Endometrial microvascular endothelial cells (primary cell): ENCODE measurements around the gene PTRH2. TPM values are rescaled to one million over a fixed set of nuclear protein-coding genes. Genes with fewer than 3 reads are reported as not detected.
"Not testable (repeated sequence)": the region's sequence is repeated elsewhere in the genome, so short reads cannot be mapped to it uniquely, and the experiment has no call there.

Source experiments
- in situ Hi-C: cut with HindIII; loops from 2 replicates; pipeline ENCODE4 v1.10.0; 2017; ENCODE audit warnings: low sequenced_read_pairs, low pct_unique_long_range_greater_than_20kb; ENCODE audit errors: inconsistent ontology term
- total RNA-seq: library from RNA; depleted of rRNA; stranded (reverse); fragments of >200 nt; gene quantifications from one replicate; pipeline ENCODE4 v1.2.3, GENCODE V29; 2015; ENCODE audit errors: inconsistent ontology term

The PTRH2 gene
- total RNA-seq: 47.3 TPM

DNA sequence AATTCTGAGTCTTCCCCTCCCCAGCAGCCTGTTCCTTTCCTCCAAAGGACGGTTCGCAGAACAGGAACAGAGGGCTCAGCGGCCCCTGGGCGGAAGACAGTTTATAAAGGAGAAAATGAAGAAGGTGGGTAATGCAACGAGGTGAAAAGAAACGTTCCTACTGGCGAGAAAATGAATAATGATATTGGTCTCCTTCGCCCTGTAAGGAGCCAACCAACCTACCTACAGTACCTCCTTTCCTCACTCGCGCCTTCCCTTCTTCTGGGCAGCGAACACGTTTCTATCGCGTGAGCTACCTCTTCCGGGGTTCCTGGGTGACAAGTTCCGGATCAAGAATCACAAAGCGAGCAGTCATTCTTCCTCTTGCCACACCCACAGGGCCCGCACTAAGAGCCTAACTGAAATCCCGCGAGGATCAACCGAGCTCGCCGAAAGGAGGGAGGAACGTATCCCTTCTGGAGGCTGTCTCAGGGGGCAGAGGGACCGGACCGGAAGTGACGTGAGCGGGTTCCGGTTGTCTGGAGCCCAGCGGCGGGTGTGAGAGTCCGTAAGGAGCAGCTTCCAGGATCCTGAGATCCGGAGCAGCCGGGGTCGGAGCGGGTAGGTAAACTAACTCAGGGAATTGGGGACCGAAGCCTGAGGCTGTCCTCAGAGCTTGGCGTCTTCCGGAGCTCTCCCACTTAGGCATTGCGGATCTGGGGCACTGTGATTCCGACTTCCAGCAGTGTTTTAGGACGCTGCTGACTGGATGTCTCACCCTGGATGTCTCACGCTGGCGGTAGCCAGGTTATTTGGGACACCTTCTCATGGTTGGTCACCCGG, at the start of gene PTRH2, which contains the start of gene VMP1:
Gene PTRH2, minus strand, starts transcription at position 282 of the 822 bp plus-strand sequence. CDS start 9,452 bp downstream, outside the sequence.
Gene VMP1, plus strand, starts transcription at position 506 of the 822 bp plus-strand sequence. CDS start 23,793 bp downstream, outside the sequence.
- in situ Hi-C loops: no loop called here

DNA sequence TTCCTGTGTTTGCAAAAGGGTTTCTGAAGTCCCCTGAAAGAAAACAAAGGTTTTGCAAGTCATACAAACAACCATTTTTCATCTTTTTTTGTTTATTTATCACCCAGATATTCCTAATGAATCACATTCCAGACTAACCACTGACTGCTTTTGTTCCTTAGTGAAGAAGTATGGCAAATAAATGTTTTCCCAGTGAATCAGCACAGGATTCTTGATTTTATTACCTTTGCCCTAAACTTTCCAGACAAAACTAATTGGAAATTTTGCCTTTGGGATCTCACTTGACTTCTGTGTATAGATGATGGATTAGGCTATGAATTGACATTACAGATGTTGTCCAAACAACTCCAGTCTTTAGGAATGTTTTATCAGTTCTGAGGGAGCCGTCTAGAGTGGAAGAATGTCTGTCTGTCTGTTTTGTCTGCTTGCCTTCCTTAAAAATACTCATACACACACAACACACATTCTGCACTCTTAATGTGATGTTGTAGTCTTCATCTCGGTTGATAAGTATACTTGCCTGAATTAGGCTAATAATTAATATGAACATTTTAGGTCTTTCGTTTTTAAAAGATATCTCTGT, 49.1 kb upstream of the PTRH2 start:
- in situ Hi-C loops: no loop called here

DNA sequence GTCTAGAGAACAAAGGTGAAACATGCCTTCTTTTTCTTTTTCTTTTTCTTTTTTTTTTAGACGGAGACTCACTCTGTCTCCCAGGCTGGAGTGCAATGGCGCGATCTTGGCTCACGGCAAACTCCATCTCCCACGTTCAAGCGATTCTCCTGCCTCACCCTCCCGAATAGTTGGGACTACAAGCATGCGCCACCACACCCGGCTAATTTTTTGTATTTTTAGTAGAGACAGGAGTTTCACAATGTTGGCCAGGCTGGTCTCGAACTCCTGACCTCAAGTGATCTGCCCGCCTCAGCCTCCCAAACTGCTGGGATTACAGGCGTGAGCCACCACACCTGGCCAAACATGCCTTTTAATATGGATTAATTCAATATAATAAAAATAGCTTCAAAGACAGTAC, 47.8 kb upstream of the PTRH2 start:
- in situ Hi-C loops: not testable (repeated sequence)

DNA sequence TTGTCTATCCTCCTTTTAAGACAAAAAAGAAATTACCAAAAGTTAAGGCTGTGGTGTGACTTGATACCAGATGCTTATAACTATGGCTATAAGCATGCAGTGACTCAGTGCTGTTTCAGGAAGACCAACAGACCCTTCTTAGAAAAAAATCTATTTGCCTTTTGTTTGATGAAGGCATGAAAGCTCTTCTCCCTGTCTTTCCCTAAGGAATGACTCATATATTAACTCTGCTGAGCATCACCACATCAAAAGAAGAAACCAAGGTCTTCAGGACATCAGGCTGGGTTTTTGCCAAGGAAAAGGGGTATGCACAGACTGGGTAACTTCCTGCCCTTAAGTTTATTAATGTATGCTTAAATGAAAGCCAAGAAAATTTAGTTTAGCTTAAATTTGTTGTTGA, 47.3 kb upstream of the PTRH2 start:
- in situ Hi-C loops: no loop called here

DNA sequence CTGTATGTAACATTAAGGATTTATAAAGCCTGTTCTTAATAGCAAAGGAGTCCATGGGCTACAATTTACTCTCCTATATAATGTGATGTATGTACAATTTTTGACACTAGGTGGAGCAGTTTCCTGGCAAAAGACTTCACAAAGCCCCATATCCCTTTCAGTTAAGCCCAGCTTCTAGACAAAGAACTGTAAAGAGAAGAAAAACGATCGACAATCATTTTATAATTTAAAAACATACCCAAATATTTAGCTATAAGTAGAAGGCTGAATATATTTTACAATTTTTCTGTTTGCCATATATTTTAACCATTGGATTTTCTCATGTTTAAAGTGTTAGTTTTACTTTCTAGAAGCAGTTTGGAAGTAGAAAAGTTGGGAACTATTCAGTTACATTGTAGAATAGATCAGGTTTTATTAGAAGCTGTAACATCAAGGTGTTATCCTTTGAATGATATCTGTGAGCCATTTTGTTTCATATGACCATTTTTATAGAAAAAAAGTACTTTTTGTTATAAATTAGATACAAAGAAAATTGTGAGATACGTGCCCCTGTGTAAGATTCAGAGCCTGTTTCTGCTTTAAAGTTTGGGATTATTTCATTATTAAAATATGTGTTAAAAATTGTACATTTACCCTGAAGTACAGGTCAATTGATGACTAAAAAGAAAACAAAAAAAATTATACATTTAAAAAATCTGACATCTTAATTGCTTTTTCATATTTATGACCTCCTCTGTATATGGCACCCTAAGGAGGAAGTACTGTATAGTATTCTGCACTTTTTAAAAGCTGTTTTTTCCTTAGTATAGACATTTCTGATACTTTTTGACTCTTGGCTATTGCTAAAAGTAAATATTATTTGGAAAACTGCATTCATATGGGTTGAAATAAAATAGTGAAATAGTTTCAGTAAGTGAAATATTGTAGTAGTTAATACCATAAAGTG, 46.6 kb upstream of the PTRH2 start:
- in situ Hi-C loops: no loop called here

DNA sequence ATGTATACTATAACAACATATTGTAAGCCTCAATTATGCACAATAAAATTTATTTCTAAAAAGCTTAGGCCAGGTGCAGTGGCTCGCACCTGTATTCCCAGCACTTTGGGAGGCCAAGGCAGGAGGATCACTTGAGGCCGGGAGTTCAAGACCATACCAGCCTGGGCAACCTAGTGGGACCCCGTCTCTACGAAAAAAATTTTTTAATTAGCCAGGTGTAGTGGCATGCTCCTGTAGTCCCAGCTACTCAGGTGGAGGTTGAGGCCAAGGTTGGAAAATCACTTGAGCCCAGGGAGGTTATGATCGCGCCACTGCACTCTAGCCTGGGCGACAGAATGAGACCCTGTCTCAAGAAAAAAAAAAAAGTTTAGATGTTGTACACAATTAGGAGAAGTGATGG, 45.7 kb upstream of the PTRH2 start:
- in situ Hi-C loops: no loop called here

DNA sequence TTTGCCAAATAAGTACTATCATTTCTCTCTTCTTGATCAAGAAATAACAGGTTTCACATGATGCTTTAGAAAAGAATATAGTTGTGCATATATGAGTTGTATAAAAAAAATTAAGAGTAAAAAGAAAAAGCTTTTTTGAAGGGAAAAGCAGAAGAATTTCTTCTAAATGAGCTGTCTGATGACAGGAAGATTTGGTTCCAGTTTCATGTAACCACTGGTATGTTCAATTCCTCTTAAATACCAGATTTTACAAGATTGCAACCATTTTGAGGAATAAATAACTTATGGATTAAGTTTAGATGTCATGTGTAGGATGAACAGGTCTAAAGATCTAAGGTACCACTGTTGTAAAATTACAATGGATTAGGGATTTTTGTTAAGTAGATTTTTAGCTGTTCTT, 45.2 kb upstream of the PTRH2 start:
- in situ Hi-C loops: no loop called here

DNA sequence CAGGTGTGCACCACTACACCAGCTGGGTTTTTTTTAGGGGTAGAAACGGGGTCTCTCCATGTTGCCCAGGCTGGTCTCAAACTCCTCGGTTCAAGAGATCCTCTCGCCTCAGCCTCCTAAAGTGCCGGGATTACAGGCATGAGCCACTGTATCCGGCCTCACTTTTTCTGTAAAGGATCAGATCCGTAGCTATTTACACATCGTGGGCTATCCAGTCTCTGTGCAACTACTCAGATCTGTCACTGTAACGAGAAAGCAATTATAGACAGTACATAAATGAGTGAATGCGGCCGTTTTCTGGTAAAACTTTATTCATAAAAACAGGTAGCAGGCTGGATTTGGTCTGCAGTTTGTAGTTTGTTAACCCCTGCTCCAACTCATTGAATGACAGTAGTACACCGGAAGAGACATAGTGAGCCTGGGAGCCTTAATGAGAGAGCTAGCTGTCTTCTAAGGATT, 44.8 kb upstream of the PTRH2 start:
- in situ Hi-C loops: no loop called here

DNA sequence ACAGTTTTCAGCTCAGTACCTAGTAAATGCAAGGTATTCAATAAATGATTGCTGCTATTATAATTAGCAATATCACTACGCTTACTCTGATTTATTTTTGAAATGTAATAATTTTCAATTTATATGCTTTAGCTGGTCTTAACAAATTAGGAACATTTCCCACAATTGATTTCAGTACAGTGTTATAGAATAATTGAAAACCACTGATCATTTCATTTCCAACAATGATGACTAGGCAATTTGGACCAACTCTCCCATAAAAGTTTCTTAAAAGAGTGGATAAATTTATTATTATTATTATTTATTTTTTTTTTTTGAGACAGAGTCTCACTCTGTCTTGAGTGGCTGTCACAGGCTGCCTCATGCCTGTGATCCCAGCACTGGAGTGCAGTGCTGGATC, 41.4 kb upstream of the PTRH2 start:
- in situ Hi-C loops: no loop called here

DNA sequence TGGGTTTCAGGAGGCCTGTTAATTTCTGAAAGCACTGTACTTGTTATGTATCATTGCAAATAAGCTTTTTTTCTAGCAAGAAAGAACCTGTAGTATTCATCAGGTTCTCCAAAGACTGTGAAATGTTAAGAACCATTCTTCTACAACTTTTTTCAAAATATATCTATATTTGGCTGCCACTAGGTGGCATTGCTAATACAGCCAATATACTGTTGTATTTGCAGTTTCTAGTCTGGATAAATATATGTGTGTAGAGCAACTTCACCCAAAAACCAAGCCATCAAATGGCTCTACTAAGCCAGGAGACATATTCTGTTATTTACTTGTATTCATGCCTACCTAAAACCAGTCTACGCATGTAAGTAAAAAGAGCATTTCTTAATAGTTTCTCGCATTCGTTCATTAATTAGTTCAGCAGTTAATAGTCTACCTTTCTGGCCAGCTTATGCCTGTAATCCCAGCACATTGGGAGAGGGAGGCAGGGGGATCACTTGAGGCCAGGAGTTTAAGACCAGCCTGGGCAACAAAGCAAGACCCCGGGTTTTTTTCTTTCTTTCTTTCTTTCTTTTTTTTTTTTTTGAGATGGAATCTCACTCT, 39.7 kb upstream of the PTRH2 start:
- in situ Hi-C loops: no loop called here

DNA sequence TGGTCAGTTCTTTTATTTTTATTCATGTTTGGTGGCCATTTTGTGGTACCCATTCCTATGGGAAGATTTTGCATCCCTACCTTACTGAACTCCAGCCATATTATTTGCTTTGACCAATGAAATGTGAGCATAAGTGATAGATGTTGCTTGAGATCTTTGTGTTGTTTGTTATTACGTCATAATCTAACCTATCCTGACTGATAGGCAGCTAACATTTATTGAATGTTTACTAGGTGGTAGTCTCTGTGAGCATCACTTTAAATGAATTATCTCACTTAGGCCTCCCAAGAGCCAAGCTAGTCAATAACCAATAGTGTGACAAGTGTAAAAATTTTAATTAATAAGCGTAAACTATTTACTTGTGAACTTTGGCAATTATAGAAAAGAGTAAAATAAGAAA, 37.8 kb upstream of the PTRH2 start:
- in situ Hi-C loops: no loop called here

DNA sequence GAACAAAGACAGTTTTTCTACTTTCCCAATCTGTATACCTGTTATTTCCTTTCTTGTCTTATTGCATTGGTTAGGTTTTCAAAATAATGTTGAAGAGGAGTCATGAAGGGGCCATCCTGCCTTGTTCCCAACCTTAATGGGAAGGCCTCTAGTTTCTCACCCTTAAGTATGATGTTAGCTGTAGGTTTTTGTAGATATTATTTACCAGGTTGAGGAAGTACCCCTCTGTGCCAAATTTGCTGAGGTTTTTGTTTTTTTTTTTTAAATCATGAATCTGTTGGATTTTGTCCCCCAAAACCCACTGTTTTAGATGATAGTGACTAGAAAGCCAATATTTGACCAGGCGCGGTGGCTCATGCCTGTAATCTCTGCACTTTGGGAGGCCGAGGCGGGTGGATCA, 36.6 kb upstream of the PTRH2 start:
- in situ Hi-C loops: no loop called here

DNA sequence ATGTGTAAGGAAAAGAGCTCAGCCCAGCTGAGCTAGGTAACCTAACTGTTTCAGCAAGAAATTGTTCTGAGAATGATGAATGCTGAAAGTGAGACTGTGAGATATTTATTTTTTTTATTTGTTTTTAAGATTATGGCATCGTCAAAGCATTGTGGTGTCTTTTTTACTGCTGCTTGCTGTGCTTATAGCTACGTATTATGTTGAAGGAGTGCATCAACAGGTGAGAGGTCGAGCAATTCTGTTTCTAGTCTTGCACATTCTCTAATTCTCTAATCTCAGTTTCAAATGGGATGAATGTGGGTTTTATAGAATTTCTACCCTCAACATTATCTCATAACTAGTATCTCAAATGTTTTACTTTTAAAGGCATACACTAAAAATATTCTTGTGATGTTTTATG, 30.1 kb upstream of the PTRH2 start:
- in situ Hi-C loops: no loop called here

DNA sequence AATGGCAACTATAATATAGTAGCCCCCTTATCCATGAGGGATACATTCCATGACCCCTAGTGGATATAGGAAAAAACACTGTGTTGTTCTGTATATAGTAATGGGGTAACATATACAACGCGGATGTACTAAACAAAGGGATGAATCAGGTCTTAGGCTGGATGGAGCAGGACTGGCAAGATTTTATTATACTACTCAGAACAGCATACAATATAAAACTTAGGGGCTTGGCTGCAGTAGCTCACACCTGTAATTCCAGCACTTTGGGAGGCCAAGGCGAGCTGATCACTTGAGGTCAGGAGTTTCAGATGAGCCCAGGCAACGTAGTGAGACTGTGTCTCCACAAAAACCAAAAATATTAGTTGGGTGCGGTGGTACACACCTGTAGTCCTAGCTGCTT, 27.0 kb upstream of the PTRH2 start:
- in situ Hi-C loops: no loop called here

DNA sequence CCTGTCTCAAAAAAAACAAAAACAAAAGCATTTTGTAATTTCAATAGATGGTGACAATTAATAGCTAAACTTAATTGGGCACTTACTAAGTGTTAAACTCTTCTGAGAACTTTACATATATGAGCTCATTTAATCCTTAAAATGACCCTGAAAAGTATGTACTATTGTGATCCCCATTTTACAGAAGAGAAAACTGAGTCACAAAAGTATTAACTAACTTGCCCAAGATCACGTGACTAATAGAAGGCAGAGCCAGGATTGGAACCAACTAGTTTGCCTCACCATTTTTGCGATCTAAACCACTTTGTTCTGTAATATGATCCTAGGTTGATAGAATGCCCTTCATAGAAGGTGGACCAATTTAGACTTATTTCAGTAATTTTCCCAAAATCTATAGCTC, 26.5 kb upstream of the PTRH2 start:
- in situ Hi-C loops: no loop called here

DNA sequence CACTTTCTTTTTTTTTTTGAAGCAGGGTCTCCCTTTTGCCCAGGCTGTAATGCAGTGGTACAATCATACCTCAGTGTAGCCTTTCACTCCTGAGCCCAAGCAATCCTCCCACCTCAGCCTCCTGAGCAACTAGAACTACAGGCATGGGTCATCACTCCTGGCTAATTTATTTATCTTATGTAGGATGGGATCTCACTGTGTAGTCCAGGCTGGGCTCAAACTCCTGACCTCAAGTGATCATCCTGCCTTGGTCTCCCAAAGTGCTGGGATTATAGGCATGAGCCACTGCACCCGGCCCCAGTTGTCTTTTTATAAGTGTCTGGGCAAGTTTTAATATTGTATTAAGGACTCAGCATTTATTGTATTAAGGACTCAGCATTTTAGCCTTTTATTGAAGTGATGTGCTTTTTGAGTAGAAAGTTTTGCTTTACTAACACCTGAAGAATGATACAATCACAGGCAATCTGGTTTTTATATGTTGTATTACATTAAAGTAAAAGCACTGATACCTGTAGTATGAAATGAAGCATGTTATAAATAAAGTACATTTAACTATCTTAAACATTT, 23.1 kb upstream of the PTRH2 start:
- in situ Hi-C loops: no loop called here

DNA sequence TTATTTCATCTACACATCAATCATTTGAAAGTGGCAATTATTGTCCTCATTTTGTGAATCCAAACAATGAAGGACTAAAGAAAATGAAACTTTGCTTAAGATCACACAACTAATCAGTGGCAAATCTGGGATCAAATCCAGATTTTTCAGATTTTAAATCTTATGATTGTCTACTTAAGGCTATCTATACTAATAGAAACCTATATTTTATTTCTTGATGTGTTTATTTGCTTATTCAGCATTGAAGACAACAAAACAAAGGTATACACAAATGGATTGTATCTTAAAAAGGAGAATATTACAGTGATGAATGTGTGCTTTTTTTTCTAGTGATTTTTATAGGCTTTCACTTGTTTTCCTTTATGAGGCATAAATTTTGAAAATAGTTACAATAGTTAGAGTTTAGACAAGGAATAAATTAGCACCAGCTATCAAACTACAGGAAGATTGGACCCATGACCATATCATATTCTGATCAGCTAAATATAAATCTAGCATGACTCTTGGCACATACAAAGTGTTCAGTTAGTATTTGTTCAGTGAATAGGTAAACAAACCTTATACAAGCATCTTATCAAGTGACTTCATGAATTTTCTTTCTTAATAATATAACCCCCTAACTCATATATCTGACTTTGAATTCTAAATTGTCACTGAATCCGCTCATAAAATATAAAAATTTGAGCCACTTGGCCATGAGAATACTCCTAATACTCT, 20.7 kb upstream of the PTRH2 start:
- in situ Hi-C loops: no loop called here

DNA sequence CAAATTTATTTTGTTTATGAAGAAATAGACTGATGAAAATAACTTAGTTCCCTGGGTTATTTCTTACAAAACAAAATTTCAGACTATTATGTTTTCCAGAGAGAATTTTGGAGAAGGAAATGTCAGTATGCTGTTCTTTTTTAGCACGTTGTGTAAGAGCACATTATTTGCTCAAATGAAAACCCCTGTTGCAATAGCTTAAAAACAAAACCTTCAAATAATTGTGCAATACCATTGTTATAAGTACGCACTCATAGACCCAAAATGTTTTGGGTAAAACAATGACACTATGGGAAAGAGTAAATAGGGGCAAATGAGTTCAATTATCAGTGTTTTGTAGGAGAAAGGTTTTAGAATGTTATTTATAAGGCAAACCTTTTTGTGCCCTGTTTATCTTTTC, 18.5 kb upstream of the PTRH2 start:
- in situ Hi-C loops: no loop called here
